Smooth muscle cell (in vitro differentiated cells): ENCODE data around the gene TMEM266. TPM values are rescaled to one million over a fixed set of nuclear protein-coding genes. Genes with fewer than 3 reads are reported as not detected.

Experiments used
- DNase-seq: peaks from one replicate; lab custom pipeline; 2025; ENCODE audit not compliant: unreplicated experiment; lab: John Stamatoyannopoulos, UW
- H2AFZ ChIP-seq: fragments of 200-600 bp; sonication (generic); 2 replicates; pipeline ENCODE4 v1.6.0; 2016; ENCODE audit warnings: antibody characterized with exemption, low read depth, mild to moderate bottlenecking
- H3F3A ChIP-seq: fragments of 200-600 bp; sonication (generic); 2 replicates; pipeline ENCODE4 v1.6.0; 2017; ENCODE audit warnings: antibody characterized with exemption, low read depth
- H3K27ac ChIP-seq: fragments of 200-600 bp; sonication (generic); 2 replicates; pipeline ENCODE4 v1.5.1; 2016; ENCODE audit warnings: low read depth, mild to moderate bottlenecking
- H3K27me3 ChIP-seq: fragments of 200-600 bp; sonication (generic); 2 replicates; pipeline ENCODE4 v1.6.1; 2016; ENCODE audit warnings: low read depth, mild to moderate bottlenecking
- H3K36me3 ChIP-seq: fragments of 200-600 bp; sonication (generic); 2 replicates; pipeline ENCODE4 v1.5.1; 2016; ENCODE audit warnings: low read depth
- H3K4me1 ChIP-seq: fragments of 200-600 bp; sonication (generic); 2 replicates; pipeline ENCODE4 v1.5.1; 2016; ENCODE audit warnings: low read depth
- H3K4me2 ChIP-seq: fragments of 200-600 bp; sonication (generic); 2 replicates; pipeline ENCODE4 v1.6.0; 2016; ENCODE audit warnings: mild to moderate bottlenecking
- H3K4me3 ChIP-seq: fragments of 200-600 bp; sonication (generic); 2 replicates; pipeline ENCODE4 v1.5.1; 2016; ENCODE audit warnings: mild to moderate bottlenecking
- H3K79me2 ChIP-seq: fragments of 200-600 bp; sonication (generic); 2 replicates; pipeline ENCODE4 v1.6.0; 2016; ENCODE audit warnings: low read depth, mild to moderate bottlenecking
- H3K9ac ChIP-seq: fragments of 200-600 bp; sonication (generic); 2 replicates; pipeline ENCODE4 v1.6.0; 2016; ENCODE audit warnings: low read depth
- H3K9me3 ChIP-seq: fragments of 200-600 bp; sonication (generic); replicated peaks from 2 replicates; pipeline ENCODE4 v1.5.1; 2016; ENCODE audit warnings: low read depth
- H4K20me1 ChIP-seq: fragments of 200-600 bp; sonication (generic); 2 replicates; pipeline ENCODE4 v1.6.0; 2016; ENCODE audit warnings: low read depth
- CTCF ChIP-seq: fragments of 200-600 bp; sonication (generic); IDR thresholded peaks from 2 replicates; pipeline ENCODE4 v1.5.1; 2017; ENCODE audit warnings: borderline replicate concordance, mild to moderate bottlenecking, antibody characterized with exemption; ENCODE audit not compliant: insufficient read depth, poor library complexity, severe bottlenecking
- WGBS: methylation state at CpG from one replicate; pipeline ENCODE4 v1.1.7; 2016; ENCODE audit warnings: low lambda C conversion rate; 5-methylcytosine and 5-hydroxymethylcytosine counted together
- polyA plus RNA-seq: library from polyadenylated mRNA; unstranded; fragments of >200 nt; fragmentation: Nextera tagmentation; extraction: Ambion mirVana; gene quantifications from 2 replicates; pipeline ENCODE4 v1.2.1, GENCODE V29; 2016
- total RNA-seq: library from RNA; depleted of rRNA; stranded (reverse); fragments of >200 nt; gene quantifications from 2 replicates; pipeline ENCODE4 v1.2.3, GENCODE V29; 2014

Gene TMEM266
- total and polyA plus RNA-seq, 2 experiments from 2014 or later, result 0.27 TPM; not detected in 1

DNA sequence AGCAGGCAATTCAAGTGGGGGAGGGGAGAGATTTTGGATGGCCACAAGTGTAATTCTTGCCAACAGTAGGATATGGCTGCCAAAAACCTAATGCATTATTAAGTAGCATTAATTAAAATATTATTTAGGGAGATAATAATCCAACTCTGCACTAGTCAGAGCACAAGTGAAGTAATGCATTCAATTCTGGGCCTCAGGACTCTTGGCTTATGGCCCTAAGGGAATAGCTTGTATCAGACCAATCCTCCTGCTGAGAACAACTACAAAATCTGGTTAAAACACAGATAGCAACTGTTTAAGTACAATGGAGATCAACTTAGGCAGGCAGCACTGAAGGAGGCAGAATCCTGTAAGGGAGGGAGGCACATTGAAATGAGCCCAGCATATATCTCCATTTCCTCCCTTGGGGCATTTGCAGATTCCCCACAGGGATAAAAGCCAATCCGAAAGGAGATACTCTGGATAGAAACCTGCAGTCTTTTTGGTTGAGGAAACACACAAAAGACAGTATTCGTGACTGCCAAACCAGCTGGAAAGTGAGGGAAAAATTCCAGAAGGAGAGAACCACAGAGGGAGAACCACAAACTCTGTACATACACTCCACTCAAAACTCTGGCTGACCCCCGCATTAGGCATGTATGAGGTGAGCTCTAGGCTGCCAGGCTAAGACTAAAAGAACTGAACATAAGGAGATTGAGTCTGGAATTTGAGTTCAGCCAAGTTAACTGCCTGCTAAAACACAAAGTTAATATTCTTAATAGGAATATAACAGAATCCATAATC lies 194.1 kb downstream of the TMEM266 start:
- no peaks in the 10 kb centered on the region for H3K4me1 ChIP-seq
- no peak for TF ChIP-seq CTCF
- no peaks in the 10 kb centered on the region for H3K79me2 ChIP-seq
- no peak overlapping the region for H3K4me2 ChIP-seq
- no peaks in the 10 kb centered on the region for H3K9me3 ChIP-seq
- 72% methylated on average over 3 of the region's 3 CpGs for WGBS
- H3K9ac ChIP-seq, result no peak overlapping the region
- no peaks in the 10 kb centered on the region for H3F3A ChIP-seq
- H4K20me1 ChIP-seq, result no peaks in the 10 kb centered on the region
- no peaks in the 10 kb centered on the region for H3K36me3 ChIP-seq
- no peak overlapping the region for H3K27ac ChIP-seq
- H3K4me3 ChIP-seq, result no peak overlapping the region
- no peak overlapping the region for H2AFZ ChIP-seq
- no peak for DNase-seq
- H3K27me3 ChIP-seq, result no peaks in the 10 kb centered on the region

Other genes with a start within 250 kb of the TMEM266 start
- 44.7 and 65.1 TPM in 2 replicates for gene UBE2Q2, start 216.5 kb upstream of the TMEM266 start, total RNA-seq
- 32.6 and 32.8 TPM in 2 replicates for gene UBE2Q2, start 216.5 kb upstream of the TMEM266 start, polyA plus RNA-seq
- 51.5 and 55.9 TPM in 2 replicates for gene FBXO22, start 156.1 kb upstream of the TMEM266 start, total RNA-seq
- 60.1 and 70.4 TPM in 2 replicates for gene FBXO22, start 156.1 kb upstream of the TMEM266 start, polyA plus RNA-seq
- gene NRG4, start 47.6 kb upstream of the TMEM266 start, total RNA-seq, result 0.13 TPM in 1 of 2 replicates, not detected in the other
- gene NRG4, start 47.6 kb upstream of the TMEM266 start, polyA plus RNA-seq, result 0.30 and 0.37 TPM in 2 replicates